ENCODE data around the gene ZNF616.

GRCh38 chr19:52170304-52170703 lies 30.6 kb upstream of the ZNF616 start:
- no peak for TF ChIP-seq TEAD4 (CRISPR knock-in tag; IDR thresholded peaks at IDR 0.05)
- TF ChIP-seq CTCF (IDR thresholded peaks at IDR 0.05) = no peak
- TF ChIP-seq FOXK1 (CRISPR knock-in tag; IDR thresholded peaks at IDR 0.05) = no peak
- TF ChIP-seq, protein P1, sequence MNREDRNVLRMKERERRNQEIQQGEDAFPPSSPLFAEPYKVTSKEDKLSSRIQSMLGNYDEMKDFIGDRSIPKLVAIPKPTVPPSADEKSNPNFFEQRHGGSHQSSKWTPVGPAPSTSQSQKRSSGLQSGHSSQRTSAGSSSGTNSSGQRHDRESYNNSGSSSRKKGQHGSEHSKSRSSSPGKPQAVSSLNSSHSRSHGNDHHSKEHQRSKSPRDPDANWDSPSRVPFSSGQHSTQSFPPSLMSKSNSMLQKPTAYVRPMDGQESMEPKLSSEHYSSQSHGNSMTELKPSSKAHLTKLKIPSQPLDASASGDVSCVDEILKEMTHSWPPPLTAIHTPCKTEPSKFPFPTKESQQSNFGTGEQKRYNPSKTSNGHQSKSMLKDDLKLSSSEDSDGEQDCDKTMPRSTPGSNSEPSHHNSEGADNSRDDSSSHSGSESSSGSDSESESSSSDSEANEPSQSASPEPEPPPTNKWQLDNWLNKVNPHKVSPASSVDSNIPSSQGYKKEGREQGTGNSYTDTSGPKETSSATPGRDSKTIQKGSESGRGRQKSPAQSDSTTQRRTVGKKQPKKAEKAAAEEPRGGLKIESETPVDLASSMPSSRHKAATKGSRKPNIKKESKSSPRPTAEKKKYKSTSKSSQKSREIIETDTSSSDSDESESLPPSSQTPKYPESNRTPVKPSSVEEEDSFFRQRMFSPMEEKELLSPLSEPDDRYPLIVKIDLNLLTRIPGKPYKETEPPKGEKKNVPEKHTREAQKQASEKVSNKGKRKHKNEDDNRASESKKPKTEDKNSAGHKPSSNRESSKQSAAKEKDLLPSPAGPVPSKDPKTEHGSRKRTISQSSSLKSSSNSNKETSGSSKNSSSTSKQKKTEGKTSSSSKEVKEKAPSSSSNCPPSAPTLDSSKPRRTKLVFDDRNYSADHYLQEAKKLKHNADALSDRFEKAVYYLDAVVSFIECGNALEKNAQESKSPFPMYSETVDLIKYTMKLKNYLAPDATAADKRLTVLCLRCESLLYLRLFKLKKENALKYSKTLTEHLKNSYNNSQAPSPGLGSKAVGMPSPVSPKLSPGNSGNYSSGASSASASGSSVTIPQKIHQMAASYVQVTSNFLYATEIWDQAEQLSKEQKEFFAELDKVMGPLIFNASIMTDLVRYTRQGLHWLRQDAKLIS (CRISPR knock-in tag; IDR thresholded peaks at IDR 0.05; ENCODE audit: borderline replicate concordance) = no peak
- TF ChIP-seq, protein P2, sequence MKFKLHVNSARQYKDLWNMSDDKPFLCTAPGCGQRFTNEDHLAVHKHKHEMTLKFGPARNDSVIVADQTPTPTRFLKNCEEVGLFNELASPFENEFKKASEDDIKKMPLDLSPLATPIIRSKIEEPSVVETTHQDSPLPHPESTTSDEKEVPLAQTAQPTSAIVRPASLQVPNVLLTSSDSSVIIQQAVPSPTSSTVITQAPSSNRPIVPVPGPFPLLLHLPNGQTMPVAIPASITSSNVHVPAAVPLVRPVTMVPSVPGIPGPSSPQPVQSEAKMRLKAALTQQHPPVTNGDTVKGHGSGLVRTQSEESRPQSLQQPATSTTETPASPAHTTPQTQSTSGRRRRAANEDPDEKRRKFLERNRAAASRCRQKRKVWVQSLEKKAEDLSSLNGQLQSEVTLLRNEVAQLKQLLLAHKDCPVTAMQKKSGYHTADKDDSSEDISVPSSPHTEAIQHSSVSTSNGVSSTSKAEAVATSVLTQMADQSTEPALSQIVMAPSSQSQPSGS (CRISPR knock-in tag; IDR thresholded peaks at IDR 0.05; ENCODE audit: borderline replicate concordance, low read depth) = no peak
- no peak for TF ChIP-seq ETV6 (CRISPR knock-in tag; IDR thresholded peaks at IDR 0.05)
- TF ChIP-seq GRHL2 (CRISPR knock-in tag; IDR thresholded peaks at IDR 0.05; ENCODE audit: insufficient replicate concordance, severe bottlenecking) = no peak
- no peak for TF ChIP-seq TCF7 (CRISPR knock-in tag; IDR thresholded peaks at IDR 0.05; ENCODE audit: low read depth)

Measured in WTC11 (cell line).